Neural cell (in vitro differentiated cells): ENCODE results near the gene SLC25A21. TPM values are rescaled to one million over a fixed set of nuclear protein-coding genes. Genes with fewer than 3 reads are reported as not detected.

ENCODE experiments used
- H2AFZ ChIP-seq: fragments of 200-600, 300-800 bp; sonication (generic), shearing (Covaris generic); 2 replicates; pipeline ENCODE4 v1.6.0; 2014; ENCODE audit warnings: low read depth, mild to moderate bottlenecking, antibody characterized with exemption, low read length, moderate library complexity
- H3F3A ChIP-seq: fragments of 200-600 bp; shearing (Covaris generic); 2 replicates; pipeline ENCODE4 v1.6.1; 2016; ENCODE audit warnings: mild to moderate bottlenecking, moderate library complexity, mixed read lengths, antibody characterized with exemption, low read length; ENCODE audit not compliant: insufficient read depth, poor library complexity, severe bottlenecking
- H3K27ac ChIP-seq: fragments of 200-600, 300-800 bp; sonication (generic), shearing (Covaris generic); 2 replicates; pipeline ENCODE4 v1.5.1; 2014; ENCODE audit warnings: mild to moderate bottlenecking, low read length, moderate library complexity
- H3K27me3 ChIP-seq: fragments of 300-800, 200-600 bp; sonication (generic), shearing (Covaris generic); 2 replicates; pipeline ENCODE4 v1.6.0; 2014; ENCODE audit warnings: mild to moderate bottlenecking, low read depth, low read length, moderate library complexity; ENCODE audit not compliant: insufficient read depth
- H3K36me3 ChIP-seq: fragments of 300-800, 200-600 bp; sonication (generic), shearing (Covaris generic); 2 replicates; pipeline ENCODE4 v1.5.1; 2014; ENCODE audit warnings: mild to moderate bottlenecking, antibody characterized with exemption, low read length, moderate library complexity; ENCODE audit not compliant: insufficient read depth
- H3K4me2 ChIP-seq: fragments of 300-800, 200-600 bp; sonication (generic), shearing (Covaris generic); 2 replicates; pipeline ENCODE4 v1.6.0; 2014; ENCODE audit warnings: mild to moderate bottlenecking, low read length
- H3K4me3 ChIP-seq: fragments of 300-800, 200-600 bp; sonication (generic), shearing (Covaris generic); 2 replicates; pipeline ENCODE4 v1.5.1; 2014; ENCODE audit warnings: mild to moderate bottlenecking, low read length, moderate library complexity
- H3K79me2 ChIP-seq: fragments of 200-600 bp; shearing (Covaris generic); replicated peaks from 2 replicates; pipeline ENCODE4 v1.6.0; 2014; ENCODE audit warnings: mild to moderate bottlenecking, low read length, moderate library complexity; ENCODE audit not compliant: insufficient read depth
- H3K9ac ChIP-seq: fragments of 300-800, 200-600 bp; sonication (generic), shearing (Covaris generic); 2 replicates; pipeline ENCODE4 v1.6.1; 2016; ENCODE audit warnings: mild to moderate bottlenecking, low read length, mixed read lengths
- H3K9me2 ChIP-seq: fragments of 200-600 bp; shearing (Covaris generic); 2 replicates; pipeline ENCODE4 v1.6.1; 2016; ENCODE audit warnings: mild to moderate bottlenecking, low read length, mixed read lengths; ENCODE audit not compliant: insufficient read depth
- H3K9me3 ChIP-seq: fragments of 200-600, 300-800 bp; sonication (generic), shearing (Covaris generic); 2 replicates; pipeline ENCODE4 v1.6.1; 2016; ENCODE audit warnings: mild to moderate bottlenecking, mixed run types, low read length, moderate library complexity, mixed read lengths
- H4K20me1 ChIP-seq: fragments of 200-600 bp; shearing (Covaris generic); 2 replicates; pipeline ENCODE4 v1.6.1; 2016; ENCODE audit warnings: mild to moderate bottlenecking, mixed run types; ENCODE audit not compliant: insufficient read depth
- EP300 ChIP-seq: fragments of 450-650 bp; conservative IDR thresholded peaks from 2 replicates; pipeline ENCODE4 v1.6.1; 2014; ENCODE audit warnings: antibody characterized with exemption, mild to moderate bottlenecking, moderate library complexity; ENCODE audit not compliant: poor library complexity, severe bottlenecking
- EZH2 ChIP-seq: fragments of 200-600, 300-800 bp; shearing (Covaris generic), sonication (generic); IDR thresholded peaks from 2 replicates; pipeline ENCODE4 v1.6.1; 2014; ENCODE audit warnings: antibody characterized with exemption, low read length, borderline replicate concordance, mild to moderate bottlenecking; ENCODE audit not compliant: insufficient read depth, poor library complexity, severe bottlenecking
- MXI1 ChIP-seq: fragments of 450-650 bp; conservative IDR thresholded peaks from 2 replicates; pipeline ENCODE4 v1.6.1; 2014; ENCODE audit warnings: antibody characterized with exemption, mild to moderate bottlenecking; ENCODE audit not compliant: poor library complexity, severe bottlenecking
- POLR2AphosphoS5 ChIP-seq: IDR thresholded peaks from 2 replicates; pipeline ENCODE4 v1.6.1; 2012
- RAD21 ChIP-seq: fragments of 450-650 bp; conservative IDR thresholded peaks from 2 replicates; pipeline ENCODE4 v1.6.1; 2014; ENCODE audit warnings: antibody characterized with exemption, mild to moderate bottlenecking, moderate library complexity
- TAF1 ChIP-seq: IDR thresholded peaks from 2 replicates; pipeline ENCODE4 v1.6.1; 2012; ENCODE audit warnings: low read depth
- polyA plus RNA-seq: library from polyadenylated mRNA; depleted of rRNA; stranded (reverse); fragments of >200 nt; gene quantifications from 2 replicates; pipeline ENCODE4 v1.2.3, GENCODE V29; 2014
- TF ChIP-seq, protein P1 (sequence below): fragments of 450-650 bp; IDR thresholded peaks from 2 replicates; pipeline ENCODE4 v1.5.1; 2014; ENCODE audit warnings: antibody characterized with exemption, mild to moderate bottlenecking, moderate library complexity; ENCODE audit not compliant: poor library complexity, severe bottlenecking
- TF ChIP-seq, protein P2 (sequence below): IDR thresholded peaks from 2 replicates; pipeline ENCODE4 v1.6.1; 2012; ENCODE audit warnings: borderline replicate concordance

Gene SLC25A21
- polyA plus RNA-seq, 1 donor from 2014 or later: 0.35 TPM

DNA sequence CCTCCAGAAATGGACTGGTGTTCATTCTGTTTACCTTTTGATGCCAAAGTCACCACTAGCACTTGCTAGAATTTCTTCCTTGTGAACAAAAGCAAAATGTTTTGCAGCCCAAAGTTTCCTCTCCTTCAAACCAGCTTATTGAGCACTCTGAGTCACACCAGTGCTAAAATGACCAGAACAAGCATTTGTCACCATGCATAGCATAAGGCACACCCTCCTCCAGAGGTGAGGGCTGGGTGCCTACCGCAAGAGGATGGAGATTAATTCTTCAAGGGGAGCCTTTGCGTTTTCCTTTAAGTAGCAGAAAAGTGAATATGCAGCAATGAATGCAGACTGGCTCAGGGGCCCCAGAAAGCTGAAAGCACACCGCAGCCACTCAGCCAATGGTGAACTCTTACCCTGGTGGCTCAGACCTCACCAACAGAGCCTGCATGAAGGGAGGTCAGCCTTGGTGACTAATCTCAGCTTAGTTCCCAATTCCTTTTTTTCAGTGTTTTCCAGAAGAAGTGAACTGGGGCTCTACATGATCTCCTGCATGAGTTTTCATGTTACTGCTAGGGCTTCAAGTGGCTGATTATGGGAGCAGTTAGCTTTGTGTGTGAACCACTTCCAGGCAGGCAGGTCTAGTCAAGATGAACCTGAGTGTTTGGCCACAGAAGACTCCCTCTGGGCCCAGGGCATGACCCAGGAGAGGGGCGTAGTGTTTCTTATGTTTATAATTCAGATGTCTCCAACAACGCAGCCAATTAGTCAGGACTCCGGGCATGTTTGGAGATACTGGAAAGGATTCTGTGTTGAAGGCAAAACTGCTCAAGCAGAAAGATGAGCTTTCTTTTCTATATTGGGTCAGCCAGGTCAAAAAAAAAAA lies 414.4 kb downstream of the SLC25A21 start:
- Histone ChIP-seq H3K27ac (no peak overlapping the region), H3K27me3 (no peaks in the 10 kb centered on the region), H3F3A (no peaks in the 10 kb centered on the region), H2AFZ (no peak overlapping the region), H3K9me2 (no peaks in the 10 kb centered on the region), H4K20me1 (no peaks in the 10 kb centered on the region), H3K79me2 (no peaks in the 10 kb centered on the region), H3K4me2 (no peak overlapping the region), H3K9ac (no peak overlapping the region), H3K9me3 (no peaks in the 10 kb centered on the region), H3K36me3 (no peaks in the 10 kb centered on the region), H3K4me3 (no peak overlapping the region)
- no peak for TF ChIP-seq EP300
- TF ChIP-seq TAF1: no peak
- TF ChIP-seq, protein P1, sequence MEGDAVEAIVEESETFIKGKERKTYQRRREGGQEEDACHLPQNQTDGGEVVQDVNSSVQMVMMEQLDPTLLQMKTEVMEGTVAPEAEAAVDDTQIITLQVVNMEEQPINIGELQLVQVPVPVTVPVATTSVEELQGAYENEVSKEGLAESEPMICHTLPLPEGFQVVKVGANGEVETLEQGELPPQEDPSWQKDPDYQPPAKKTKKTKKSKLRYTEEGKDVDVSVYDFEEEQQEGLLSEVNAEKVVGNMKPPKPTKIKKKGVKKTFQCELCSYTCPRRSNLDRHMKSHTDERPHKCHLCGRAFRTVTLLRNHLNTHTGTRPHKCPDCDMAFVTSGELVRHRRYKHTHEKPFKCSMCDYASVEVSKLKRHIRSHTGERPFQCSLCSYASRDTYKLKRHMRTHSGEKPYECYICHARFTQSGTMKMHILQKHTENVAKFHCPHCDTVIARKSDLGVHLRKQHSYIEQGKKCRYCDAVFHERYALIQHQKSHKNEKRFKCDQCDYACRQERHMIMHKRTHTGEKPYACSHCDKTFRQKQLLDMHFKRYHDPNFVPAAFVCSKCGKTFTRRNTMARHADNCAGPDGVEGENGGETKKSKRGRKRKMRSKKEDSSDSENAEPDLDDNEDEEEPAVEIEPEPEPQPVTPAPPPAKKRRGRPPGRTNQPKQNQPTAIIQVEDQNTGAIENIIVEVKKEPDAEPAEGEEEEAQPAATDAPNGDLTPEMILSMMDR: no peak

DNA sequence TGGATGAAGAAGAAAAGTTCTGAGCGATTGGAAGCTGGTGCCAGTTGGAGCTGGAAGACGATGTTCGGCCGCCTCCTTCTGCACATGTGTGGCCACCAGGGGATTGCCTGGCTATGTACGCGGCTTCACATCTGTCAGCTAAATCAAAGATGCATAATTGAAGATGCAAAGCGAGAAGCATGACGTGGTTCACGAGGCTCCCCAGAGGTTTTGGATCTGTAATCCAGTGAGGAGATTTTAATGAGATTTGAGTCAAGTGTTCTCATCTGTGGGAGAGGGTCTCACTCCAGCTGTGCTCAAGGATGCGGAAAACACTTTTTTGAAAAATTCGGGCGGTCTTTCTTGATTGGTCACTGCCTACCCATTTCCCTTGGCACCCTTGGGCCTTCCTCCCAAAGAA lies 416.2 kb downstream of the SLC25A21 start:
- Histone ChIP-seq H3F3A (no peaks in the 10 kb centered on the region), H3K9me2 (no peaks in the 10 kb centered on the region), H3K27ac (no peak overlapping the region), H4K20me1 (no peaks in the 10 kb centered on the region), H3K4me2 (no peak overlapping the region), H3K27me3 (no peaks in the 10 kb centered on the region), H3K4me3 (no peak overlapping the region), H2AFZ (no peak overlapping the region), H3K9ac (no peak overlapping the region), H3K36me3 (no peaks in the 10 kb centered on the region), H3K9me3 (no peaks in the 10 kb centered on the region), H3K79me2 (no peaks in the 10 kb centered on the region)
- TF ChIP-seq EP300 (no peak), EZH2 (no peak)
- TF ChIP-seq, protein P2, sequence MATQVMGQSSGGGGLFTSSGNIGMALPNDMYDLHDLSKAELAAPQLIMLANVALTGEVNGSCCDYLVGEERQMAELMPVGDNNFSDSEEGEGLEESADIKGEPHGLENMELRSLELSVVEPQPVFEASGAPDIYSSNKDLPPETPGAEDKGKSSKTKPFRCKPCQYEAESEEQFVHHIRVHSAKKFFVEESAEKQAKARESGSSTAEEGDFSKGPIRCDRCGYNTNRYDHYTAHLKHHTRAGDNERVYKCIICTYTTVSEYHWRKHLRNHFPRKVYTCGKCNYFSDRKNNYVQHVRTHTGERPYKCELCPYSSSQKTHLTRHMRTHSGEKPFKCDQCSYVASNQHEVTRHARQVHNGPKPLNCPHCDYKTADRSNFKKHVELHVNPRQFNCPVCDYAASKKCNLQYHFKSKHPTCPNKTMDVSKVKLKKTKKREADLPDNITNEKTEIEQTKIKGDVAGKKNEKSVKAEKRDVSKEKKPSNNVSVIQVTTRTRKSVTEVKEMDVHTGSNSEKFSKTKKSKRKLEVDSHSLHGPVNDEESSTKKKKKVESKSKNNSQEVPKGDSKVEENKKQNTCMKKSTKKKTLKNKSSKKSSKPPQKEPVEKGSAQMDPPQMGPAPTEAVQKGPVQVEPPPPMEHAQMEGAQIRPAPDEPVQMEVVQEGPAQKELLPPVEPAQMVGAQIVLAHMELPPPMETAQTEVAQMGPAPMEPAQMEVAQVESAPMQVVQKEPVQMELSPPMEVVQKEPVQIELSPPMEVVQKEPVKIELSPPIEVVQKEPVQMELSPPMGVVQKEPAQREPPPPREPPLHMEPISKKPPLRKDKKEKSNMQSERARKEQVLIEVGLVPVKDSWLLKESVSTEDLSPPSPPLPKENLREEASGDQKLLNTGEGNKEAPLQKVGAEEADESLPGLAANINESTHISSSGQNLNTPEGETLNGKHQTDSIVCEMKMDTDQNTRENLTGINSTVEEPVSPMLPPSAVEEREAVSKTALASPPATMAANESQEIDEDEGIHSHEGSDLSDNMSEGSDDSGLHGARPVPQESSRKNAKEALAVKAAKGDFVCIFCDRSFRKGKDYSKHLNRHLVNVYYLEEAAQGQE: no peak

DNA sequence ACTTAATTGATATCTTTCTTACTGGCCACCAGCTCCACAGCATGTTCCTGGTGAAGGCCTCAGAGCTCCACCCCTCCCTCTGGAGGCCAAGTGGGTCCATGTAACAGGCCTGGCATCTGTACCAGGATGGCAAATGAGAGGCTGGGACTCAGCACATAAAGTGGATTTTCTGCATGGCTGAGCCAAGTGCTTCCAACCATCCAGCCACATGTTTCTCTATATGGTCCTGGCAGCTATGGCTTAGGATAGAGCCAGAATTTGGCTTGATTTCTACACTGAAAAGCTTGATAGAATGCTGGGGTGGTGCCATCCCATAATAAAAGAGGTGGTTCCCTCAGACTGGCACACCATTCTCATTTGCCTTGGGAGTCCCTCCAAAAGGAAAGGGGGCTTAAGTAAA lies 416.6 kb downstream of the SLC25A21 start:
- Histone ChIP-seq H3K4me2 (no peak overlapping the region), H3K4me3 (no peak overlapping the region), H2AFZ (no peak overlapping the region), H3K36me3 (no peaks in the 10 kb centered on the region), H3K27ac (no peak overlapping the region), H3K9ac (no peak overlapping the region), H3F3A (no peaks in the 10 kb centered on the region), H3K27me3 (no peaks in the 10 kb centered on the region), H4K20me1 (no peaks in the 10 kb centered on the region), H3K9me3 (no peaks in the 10 kb centered on the region), H3K79me2 (no peaks in the 10 kb centered on the region), H3K9me2 (no peaks in the 10 kb centered on the region)
- TF ChIP-seq, protein P2: no peak
- TF ChIP-seq RAD21: no peak
- no peak for TF ChIP-seq EZH2
- TF ChIP-seq POLR2AphosphoS5: no peak
- TF ChIP-seq, protein P1: no peak
- TF ChIP-seq MXI1: no peak
